ENCODE measurements around the gene ENG. TPM values are rescaled to one million over a fixed set of nuclear protein-coding genes. Genes with fewer than 3 reads are reported as not detected.

The ENG gene
- total RNA-seq, 1 donor from 2014 or later, result 5.0 TPM

GRCh38 chr9:127857278-127857677, 2.8 kb upstream of the ENG start:
- no peak for DNase-seq (ENCODE audit: low read depth)
- H3K4me3 ChIP-seq (ENCODE audit: low read depth, low read length), result no peak overlapping the region
- no peak for TF ChIP-seq CTCF (conservative IDR thresholded peaks at IDR 0.05; ENCODE audit: low read depth, low read length)

GRCh38 chr9:127856729-127857116, 2.3 kb upstream of the ENG start:
- TF ChIP-seq CTCF (conservative IDR thresholded peaks at IDR 0.05; ENCODE audit: low read depth, low read length), result no peak
- DNase-seq (ENCODE audit: low read depth), result no peak
- no peak overlapping the region for H3K4me3 ChIP-seq (ENCODE audit: low read depth, low read length)

- no peak for DNase-seq (ENCODE audit: low read depth)
- H3K4me3 ChIP-seq (ENCODE audit: low read depth, low read length), result no peak overlapping the region
- TF ChIP-seq CTCF (conservative IDR thresholded peaks at IDR 0.05; ENCODE audit: low read depth, low read length), result no peak
These were observed 1.8 kb upstream of the ENG start for GRCh38 chr9:127856094-127856728.

DNA sequence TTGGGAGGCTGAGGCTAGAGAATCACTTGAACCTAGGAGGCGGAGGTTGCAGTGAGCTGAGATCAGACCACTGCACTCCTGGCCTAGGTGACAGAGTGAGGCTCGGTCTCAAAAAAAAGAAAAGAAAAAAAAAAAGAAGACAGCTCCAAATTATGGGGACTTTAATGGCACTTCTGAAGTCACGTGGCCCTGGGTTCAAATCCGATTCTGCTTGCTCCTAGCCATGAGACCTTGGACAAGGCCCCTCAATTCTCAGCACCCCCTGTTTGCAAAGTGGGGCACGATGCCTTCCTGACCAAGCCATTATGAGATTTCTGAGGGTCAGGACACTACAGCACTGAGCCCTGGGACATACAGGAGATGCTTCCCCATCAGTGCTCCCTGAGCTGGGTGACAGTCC, 1.1 kb upstream of the ENG start:
- TF ChIP-seq CTCF (conservative IDR thresholded peaks at IDR 0.05; ENCODE audit: low read depth, low read length), result no peak
- DNase-seq (ENCODE audit: low read depth), result no peak
- H3K4me3 ChIP-seq (ENCODE audit: low read depth, low read length), result no peak overlapping the region

DNA sequence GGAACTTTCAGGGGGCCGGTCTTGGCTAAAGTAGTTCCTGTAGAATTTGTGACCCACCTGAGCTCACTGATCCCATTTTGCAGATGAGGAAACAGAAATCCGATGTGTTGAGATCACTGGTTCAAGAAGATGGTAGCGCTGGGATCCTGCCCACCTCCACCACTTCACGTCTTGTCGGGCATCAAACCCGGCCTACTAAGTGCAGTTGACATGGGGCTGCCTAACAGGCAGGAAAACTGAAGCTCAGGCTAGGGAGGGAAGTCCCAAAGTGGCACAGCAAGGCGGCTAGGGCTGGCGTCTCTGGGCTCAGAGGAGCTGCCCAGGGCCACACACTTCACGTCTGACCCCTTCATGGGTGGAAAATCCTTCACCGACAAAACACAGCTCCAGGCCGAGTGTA, 502 bp upstream of the ENG start:
- no peak for TF ChIP-seq CTCF (conservative IDR thresholded peaks at IDR 0.05; ENCODE audit: low read depth, low read length)
- no peak overlapping the region for H3K4me3 ChIP-seq (ENCODE audit: low read depth, low read length)
- no peak for DNase-seq (ENCODE audit: low read depth)

- H3K4me3 ChIP-seq (ENCODE audit: low read depth, low read length), result peak overlapping the region; percentile 54
- no peak for DNase-seq (ENCODE audit: low read depth)
- no peak for TF ChIP-seq CTCF (conservative IDR thresholded peaks at IDR 0.05; ENCODE audit: low read depth, low read length)
These were observed 910 bp downstream of the ENG start for GRCh38 chr9:127853312-127854183.

Measured in epithelial cell of proximal tubule (primary cell).